T-helper 1 cell treated with Interleukin-12 subunit alpha and Interleukin-12 subunit beta and Interleukin-4 antibody, amounts not matched to agents 30 μg/mL and 1 μg/mL, for 36 hours (primary cell): Measurements from ENCODE around the gene NTRK2.

Experiments used
- H3K27ac Mint-ChIP-seq: one replicate; pipeline ENCODE4 v1.8.0; 2021; ENCODE audit warnings: mild to moderate bottlenecking, mixed read lengths
- H3K27me3 Mint-ChIP-seq: one replicate; pipeline ENCODE4 v1.8.0; 2021; ENCODE audit warnings: low read depth, mixed read lengths
- H3K36me3 Mint-ChIP-seq: one replicate; pipeline ENCODE4 v1.8.0; 2021; ENCODE audit warnings: low read depth, mixed read lengths
- H3K4me1 Mint-ChIP-seq: one replicate; pipeline ENCODE4 v1.8.0; 2021; ENCODE audit warnings: low read depth, mixed read lengths
- H3K4me3 Mint-ChIP-seq: one replicate; pipeline ENCODE4 v1.8.0; 2021; ENCODE audit warnings: mild to moderate bottlenecking, moderate library complexity, mixed read lengths
- H3K9me3 Mint-ChIP-seq: one replicate; pipeline ENCODE4 v1.8.0; 2021; ENCODE audit warnings: mixed read lengths

Gene NTRK2

GRCh38 chr9:84929068-84929467 lies 259.5 kb downstream of the NTRK2 start:
- no peak overlapping the region for H3K4me3 Mint-ChIP-seq
- H3K9me3 Mint-ChIP-seq, result no peaks in the 10 kb centered on the region
- H3K36me3 Mint-ChIP-seq, result no peaks in the 10 kb centered on the region
- no peak overlapping the region for H3K27ac Mint-ChIP-seq
- H3K27me3 Mint-ChIP-seq, result no peaks in the 10 kb centered on the region
- H3K4me1 Mint-ChIP-seq, result no peaks in the 10 kb centered on the region

GRCh38 chr9:84932915-84933527 lies 263.5 kb downstream of the NTRK2 start:
- no peak overlapping the region for H3K4me3 Mint-ChIP-seq
- H3K27me3 Mint-ChIP-seq, result peaks cover 3% of the 10 kb centered on the region
- H3K4me1 Mint-ChIP-seq, result no peaks in the 10 kb centered on the region
- no peak overlapping the region for H3K27ac Mint-ChIP-seq
- no peaks in the 10 kb centered on the region for H3K9me3 Mint-ChIP-seq
- H3K36me3 Mint-ChIP-seq, result no peaks in the 10 kb centered on the region

- H3K27me3 Mint-ChIP-seq, result peaks cover 7% of the 10 kb centered on the region
- H3K36me3 Mint-ChIP-seq, result no peaks in the 10 kb centered on the region
- H3K4me3 Mint-ChIP-seq, result no peak overlapping the region
- no peaks in the 10 kb centered on the region for H3K9me3 Mint-ChIP-seq
- H3K27ac Mint-ChIP-seq, result no peak overlapping the region
- no peaks in the 10 kb centered on the region for H3K4me1 Mint-ChIP-seq
Measured at GRCh38 chr9:84935528-84936117, 266.1 kb downstream of the NTRK2 start.

DNA sequence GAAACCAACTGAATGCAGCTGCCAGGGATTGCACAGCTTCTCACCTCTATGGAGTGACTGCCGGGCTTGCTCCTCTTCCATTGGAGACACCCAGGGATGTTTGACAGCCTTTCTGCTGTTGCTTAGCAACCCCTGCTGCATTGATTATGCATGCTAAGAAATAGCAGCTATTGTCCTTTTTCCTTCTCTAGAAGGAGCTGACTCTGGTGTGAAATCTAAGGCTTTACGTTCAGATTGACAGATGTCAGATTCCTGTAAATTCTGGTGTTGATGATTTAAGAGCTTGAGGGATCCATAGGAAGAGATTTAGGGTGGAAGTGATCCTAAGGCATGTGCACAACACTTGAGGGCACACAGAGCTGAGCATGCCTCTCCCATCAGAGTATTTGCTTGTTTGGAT lies 267.7 kb downstream of the NTRK2 start:
- Mint-ChIP-seq H3K4me1 (no peaks in the 10 kb centered on the region), H3K9me3 (no peaks in the 10 kb centered on the region), H3K36me3 (no peaks in the 10 kb centered on the region), H3K27ac (no peak overlapping the region), H3K4me3 (no peak overlapping the region), H3K27me3 (peaks cover 7% of the 10 kb centered on the region)

GRCh38 chr9:84937581-84937980 lies 268.1 kb downstream of the NTRK2 start:
- Mint-ChIP-seq H3K4me1 (no peaks in the 10 kb centered on the region), H3K27me3 (peaks cover 7% of the 10 kb centered on the region), H3K27ac (no peak overlapping the region), H3K4me3 (no peak overlapping the region), H3K36me3 (no peaks in the 10 kb centered on the region), H3K9me3 (no peaks in the 10 kb centered on the region)

GRCh38 chr9:84939774-84940173 lies 270.2 kb downstream of the NTRK2 start:
- H3K9me3 Mint-ChIP-seq, result no peaks in the 10 kb centered on the region

GRCh38 chr9:84940294-84940693 lies 270.8 kb downstream of the NTRK2 start:
- no peaks in the 10 kb centered on the region for H3K36me3 Mint-ChIP-seq
- H3K27me3 Mint-ChIP-seq, result peaks cover 7% of the 10 kb centered on the region
- no peak overlapping the region for H3K4me3 Mint-ChIP-seq
- H3K9me3 Mint-ChIP-seq, result no peaks in the 10 kb centered on the region
- H3K27ac Mint-ChIP-seq, result no peak overlapping the region
- H3K4me1 Mint-ChIP-seq, result no peaks in the 10 kb centered on the region

More at GRCh38 chr9:84939774-84940173, 270.2 kb downstream of the NTRK2 start:
- H3K27ac Mint-ChIP-seq, result no peak overlapping the region
- H3K27me3 Mint-ChIP-seq, result peaks cover 7% of the 10 kb centered on the region
- H3K36me3 Mint-ChIP-seq, result no peaks in the 10 kb centered on the region
- H3K4me3 Mint-ChIP-seq, result no peak overlapping the region
- no peaks in the 10 kb centered on the region for H3K4me1 Mint-ChIP-seq

- peaks cover 7% of the 10 kb centered on the region for H3K27me3 Mint-ChIP-seq
Measured at GRCh38 chr9:84941792-84942191, 272.3 kb downstream of the NTRK2 start.

DNA sequence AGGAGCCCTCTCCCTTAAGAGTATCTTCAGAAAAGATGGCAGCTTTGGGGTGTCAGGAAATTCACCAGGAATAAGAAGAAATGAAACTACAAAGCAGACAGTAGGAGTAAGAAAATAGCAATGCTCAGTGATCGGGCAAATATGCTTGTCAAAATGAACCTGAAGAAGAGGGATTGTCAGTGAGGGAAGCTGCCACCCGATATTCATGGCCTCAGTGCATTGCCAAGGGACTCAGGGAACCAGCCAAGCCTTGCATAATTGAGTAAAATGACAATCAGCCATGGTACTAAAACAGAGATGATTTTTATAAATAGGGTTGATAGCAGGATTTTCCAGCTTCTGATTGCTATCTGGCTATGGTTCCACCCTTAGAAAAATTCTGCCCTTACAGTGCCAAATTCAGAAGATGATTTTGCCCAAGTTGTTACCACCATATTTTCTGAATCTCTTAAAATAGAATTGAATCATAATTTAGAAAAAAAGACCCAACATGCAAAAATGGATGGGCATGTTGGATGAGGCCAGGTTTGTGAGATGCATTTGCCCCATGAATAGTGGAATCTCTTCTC lies 274.0 kb downstream of the NTRK2 start:
- no peak overlapping the region for H3K4me3 Mint-ChIP-seq
- no peak overlapping the region for H3K27ac Mint-ChIP-seq
- H3K9me3 Mint-ChIP-seq, result no peaks in the 10 kb centered on the region
- H3K36me3 Mint-ChIP-seq, result no peaks in the 10 kb centered on the region
- peaks cover 4% of the 10 kb centered on the region for H3K27me3 Mint-ChIP-seq
- H3K4me1 Mint-ChIP-seq, result no peaks in the 10 kb centered on the region

More at GRCh38 chr9:84941792-84942191, 272.3 kb downstream of the NTRK2 start:
- no peak overlapping the region for H3K4me3 Mint-ChIP-seq
- no peaks in the 10 kb centered on the region for H3K36me3 Mint-ChIP-seq
- no peak overlapping the region for H3K27ac Mint-ChIP-seq
- H3K9me3 Mint-ChIP-seq, result no peaks in the 10 kb centered on the region
- H3K4me1 Mint-ChIP-seq, result no peaks in the 10 kb centered on the region

DNA sequence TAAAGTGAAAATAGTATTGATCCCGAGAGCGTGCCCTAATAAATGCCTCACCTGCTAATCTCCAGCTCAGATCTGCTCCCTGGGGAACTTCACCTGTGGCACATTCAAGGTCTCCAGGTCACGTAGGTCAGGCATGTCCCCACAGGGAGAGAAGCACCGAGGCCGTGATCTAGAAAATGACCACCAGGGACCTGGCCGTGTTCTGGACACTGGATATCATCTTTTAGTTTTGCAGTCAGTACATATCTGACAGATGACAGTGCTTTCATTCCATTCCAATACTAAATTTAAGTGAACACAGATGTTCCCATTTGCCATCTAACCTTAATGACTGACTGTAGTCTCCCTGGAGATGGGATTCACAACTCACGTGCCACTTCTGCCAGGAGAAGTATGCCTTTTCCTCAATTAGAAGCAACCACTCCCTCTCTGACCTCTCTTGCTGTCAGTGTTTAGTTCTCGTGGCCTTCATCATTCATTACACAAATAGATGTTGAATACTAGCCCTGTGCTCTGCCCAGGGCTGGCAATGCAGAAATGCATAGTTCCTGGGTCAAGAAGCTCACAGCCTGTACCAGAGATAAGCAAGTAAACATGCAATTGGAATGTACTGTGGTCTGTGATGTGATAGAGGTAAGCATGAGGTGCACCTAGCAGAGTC lies 276.5 kb downstream of the NTRK2 start:
- Mint-ChIP-seq H3K27me3 (no peaks in the 10 kb centered on the region), H3K4me1 (no peaks in the 10 kb centered on the region), H3K27ac (no peak overlapping the region), H3K36me3 (no peaks in the 10 kb centered on the region), H3K9me3 (no peaks in the 10 kb centered on the region), H3K4me3 (no peak overlapping the region)

- no peaks in the 10 kb centered on the region for H3K9me3 Mint-ChIP-seq
- H3K27me3 Mint-ChIP-seq, result no peaks in the 10 kb centered on the region
- no peak overlapping the region for H3K27ac Mint-ChIP-seq
- no peaks in the 10 kb centered on the region for H3K4me1 Mint-ChIP-seq
- no peaks in the 10 kb centered on the region for H3K36me3 Mint-ChIP-seq
- no peak overlapping the region for H3K4me3 Mint-ChIP-seq
Measured at GRCh38 chr9:84947412-84947972, 278.0 kb downstream of the NTRK2 start.

- Mint-ChIP-seq H3K9me3 (no peaks in the 10 kb centered on the region), H3K36me3 (no peaks in the 10 kb centered on the region), H3K4me1 (peaks cover 2% of the 10 kb centered on the region), H3K27ac (no peak overlapping the region), H3K4me3 (no peak overlapping the region), H3K27me3 (no peaks in the 10 kb centered on the region)
Measured at GRCh38 chr9:84949258-84949657, 279.7 kb downstream of the NTRK2 start.

GRCh38 chr9:84949971-84950370 lies 280.4 kb downstream of the NTRK2 start:
- Mint-ChIP-seq H3K9me3 (no peaks in the 10 kb centered on the region), H3K36me3 (no peaks in the 10 kb centered on the region), H3K27me3 (no peaks in the 10 kb centered on the region), H3K4me1 (peaks cover 2% of the 10 kb centered on the region), H3K4me3 (no peak overlapping the region), H3K27ac (no peak overlapping the region)

DNA sequence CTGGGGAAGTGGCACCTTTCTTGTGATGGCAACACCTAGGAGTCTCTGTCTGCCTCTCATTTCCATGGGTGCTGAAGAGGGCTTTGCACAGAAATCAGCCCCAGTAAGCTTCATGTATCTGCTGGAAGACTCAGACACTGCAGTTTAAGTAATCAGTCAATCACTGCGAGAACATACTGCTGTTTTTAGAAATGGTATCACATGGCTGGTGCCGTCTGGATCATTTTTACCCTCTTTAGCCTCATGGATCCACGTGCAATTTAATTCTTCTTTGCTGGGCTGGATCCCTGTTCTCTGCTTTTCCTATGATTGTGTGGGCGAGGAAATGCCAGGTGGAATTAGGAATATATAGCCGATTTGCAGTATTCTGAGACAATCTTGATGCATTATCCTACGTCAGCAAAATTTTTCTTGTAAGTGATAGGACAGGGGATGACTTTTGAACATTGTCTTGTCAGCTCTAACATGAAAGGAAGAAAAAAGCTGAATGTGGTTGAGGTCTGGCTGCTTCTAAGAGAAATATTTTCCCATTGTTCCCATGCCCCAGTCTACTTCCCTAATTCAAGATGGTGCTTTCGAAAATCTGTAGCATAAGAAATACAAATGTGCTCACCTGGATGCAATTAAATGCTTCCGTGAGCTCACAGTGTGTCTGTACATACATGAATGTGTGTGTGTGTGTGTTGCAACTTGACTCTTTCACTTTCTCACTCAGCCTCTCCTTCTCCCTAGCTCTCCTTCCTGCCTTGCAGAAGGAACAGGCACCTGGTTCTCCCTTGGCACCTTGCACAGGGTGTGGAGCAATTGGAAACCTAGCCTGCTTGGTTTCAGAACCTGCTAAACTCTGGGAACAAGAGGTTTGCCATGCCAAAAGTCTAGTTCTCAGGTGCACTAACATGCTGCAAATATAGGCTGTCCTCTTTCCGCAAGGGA lies 281.6 kb downstream of the NTRK2 start:
- no peak overlapping the region for H3K4me3 Mint-ChIP-seq
- H3K36me3 Mint-ChIP-seq, result no peaks in the 10 kb centered on the region
- H3K27me3 Mint-ChIP-seq, result no peaks in the 10 kb centered on the region
- H3K27ac Mint-ChIP-seq, result no peak overlapping the region
- H3K4me1 Mint-ChIP-seq, result peaks cover 2% of the 10 kb centered on the region
- no peaks in the 10 kb centered on the region for H3K9me3 Mint-ChIP-seq
